Prostate gland (tissue), 2 donors: ENCODE data around the gene ZNF768.

Experiments
- CTCF ChIP-seq, 4 experiments: fragments of 200-600 bp in 2 of 4; fragments of 450-650 bp in 2 of 4; sonication (generic) in 2 of 4; IDR thresholded peaks; 1 replicate in 3 of 4; 2 replicates in 1 of 4; pipeline ENCODE4 v1.5.1; 2016 to 2019; ENCODE audit warnings: antibody characterized with exemption in 4 of 4, mild to moderate bottlenecking in 2 of 4, moderate library complexity in 2 of 4
- POLR2A ChIP-seq: fragments of 450-650 bp; IDR thresholded peaks from one replicate; pipeline ENCODE4 v1.6.1; 2016; ENCODE audit warnings: antibody characterized with exemption, mild to moderate bottlenecking

GRCh38 chr16:30551781-30552180 lies 25.4 kb upstream of the ZNF768 start:
- no peak for TF ChIP-seq CTCF (IDR thresholded peaks at IDR 0.05)
- TF ChIP-seq POLR2A: no peak
